ENCODE results near the gene PRMT7.

DNA sequence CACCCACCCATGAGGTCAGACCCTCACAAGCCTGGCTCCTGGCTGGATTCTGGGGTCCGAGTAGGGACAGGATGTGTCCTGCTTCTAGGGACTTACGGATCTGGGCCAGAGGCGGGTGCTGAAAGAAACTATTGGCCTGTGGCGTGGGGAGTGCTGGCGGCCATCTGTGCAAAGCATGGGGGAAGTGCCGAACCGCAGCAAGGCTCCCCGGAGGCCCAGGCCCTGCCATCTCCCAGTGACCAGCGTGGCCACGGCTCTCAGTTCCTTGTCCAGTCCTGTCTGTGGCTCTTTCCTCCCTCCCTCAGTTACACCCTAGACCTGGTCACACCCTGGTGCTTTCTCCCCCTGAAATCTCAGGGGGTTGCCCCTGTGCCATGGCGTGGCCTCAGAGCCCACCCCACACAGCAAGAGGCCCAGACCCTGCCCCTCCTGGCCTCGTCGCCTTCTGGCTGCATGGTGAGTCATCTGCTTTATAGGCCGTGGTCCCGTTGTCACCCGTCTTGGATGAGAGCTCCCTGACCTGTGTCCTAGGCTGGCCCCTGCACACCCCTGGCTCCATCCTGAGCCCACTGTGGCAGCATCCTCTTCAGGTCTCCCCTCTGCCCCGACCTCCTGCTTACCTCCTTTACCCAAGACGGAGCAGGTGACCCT is 54.5 kb downstream of the PRMT7 start:
- TF ChIP-seq CTCF (optimal IDR thresholded peaks at IDR 0.05 in 1 of 3, IDR thresholded peaks at IDR 0.05 in 1 of 3, conservative IDR thresholded peaks at IDR 0.05 in 1 of 3; ENCODE audit: extremely low read depth in 1 of 3, insufficient read depth in 2 of 3, low read length in 3 of 3), result no peak
- no peak for TF ChIP-seq EZH2 (IDR thresholded peaks at IDR 0.05; ENCODE audit: low read length)

Data from keratinocyte (primary cell).